ENCODE measurements around the gene ME2. TPM values are rescaled to one million over a fixed set of nuclear protein-coding genes. Genes with fewer than 3 reads are reported as not detected.

The ME2 gene
- 48.0 and 64.6 TPM in 2 replicates for total RNA-seq

DNA sequence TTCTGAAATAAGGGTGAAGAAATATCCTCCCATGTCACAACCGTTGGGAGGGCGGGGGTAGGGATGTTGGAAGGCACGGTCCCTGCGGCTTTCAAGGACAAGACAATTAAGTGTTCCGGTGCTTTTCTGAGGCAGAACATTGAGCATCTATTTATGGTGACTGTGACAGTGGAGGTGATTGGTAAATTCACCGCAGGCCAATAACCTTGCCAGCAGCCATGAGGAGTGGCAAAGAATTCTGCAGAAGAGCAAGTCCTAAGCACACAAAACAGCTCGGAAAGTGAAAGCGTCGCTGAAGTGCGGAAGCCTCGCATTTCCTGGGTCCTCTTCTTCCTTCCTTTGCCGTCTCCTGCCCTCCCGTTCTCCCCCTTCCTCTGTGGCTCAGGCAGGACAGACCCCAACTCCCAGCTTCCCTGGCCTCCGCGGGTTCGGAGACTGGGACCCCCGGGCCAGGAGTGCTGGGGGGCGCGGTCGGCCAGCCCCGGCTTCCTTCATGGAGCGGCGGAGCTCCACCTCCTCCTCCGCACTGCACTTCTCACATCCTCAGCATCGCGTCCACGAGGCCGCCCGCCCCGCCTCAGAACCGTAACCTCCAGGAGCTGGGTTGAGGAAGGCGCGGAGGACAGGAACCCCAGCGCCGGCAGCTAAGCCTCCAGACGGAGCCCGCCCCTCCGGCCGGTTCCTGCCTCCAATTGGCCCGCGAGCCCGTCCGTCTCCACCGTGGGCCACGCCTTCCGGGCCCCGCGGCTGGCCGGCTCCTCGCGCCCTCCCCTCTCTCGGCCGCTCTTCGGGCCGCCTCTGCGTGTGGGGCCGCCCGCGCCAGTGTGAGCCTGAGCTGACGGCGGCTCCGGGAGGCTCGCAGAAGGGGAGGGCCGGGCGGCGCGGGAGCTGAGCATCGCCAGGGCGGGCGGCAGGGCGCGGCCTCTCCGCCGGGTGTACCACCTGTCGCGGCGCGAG is at the start of gene ME2:
Gene ME2 (plus strand): TSS at position 774 of the 957 bp plus-strand sequence. CDS start 16,703 bp downstream, outside the sequence.

DNA sequence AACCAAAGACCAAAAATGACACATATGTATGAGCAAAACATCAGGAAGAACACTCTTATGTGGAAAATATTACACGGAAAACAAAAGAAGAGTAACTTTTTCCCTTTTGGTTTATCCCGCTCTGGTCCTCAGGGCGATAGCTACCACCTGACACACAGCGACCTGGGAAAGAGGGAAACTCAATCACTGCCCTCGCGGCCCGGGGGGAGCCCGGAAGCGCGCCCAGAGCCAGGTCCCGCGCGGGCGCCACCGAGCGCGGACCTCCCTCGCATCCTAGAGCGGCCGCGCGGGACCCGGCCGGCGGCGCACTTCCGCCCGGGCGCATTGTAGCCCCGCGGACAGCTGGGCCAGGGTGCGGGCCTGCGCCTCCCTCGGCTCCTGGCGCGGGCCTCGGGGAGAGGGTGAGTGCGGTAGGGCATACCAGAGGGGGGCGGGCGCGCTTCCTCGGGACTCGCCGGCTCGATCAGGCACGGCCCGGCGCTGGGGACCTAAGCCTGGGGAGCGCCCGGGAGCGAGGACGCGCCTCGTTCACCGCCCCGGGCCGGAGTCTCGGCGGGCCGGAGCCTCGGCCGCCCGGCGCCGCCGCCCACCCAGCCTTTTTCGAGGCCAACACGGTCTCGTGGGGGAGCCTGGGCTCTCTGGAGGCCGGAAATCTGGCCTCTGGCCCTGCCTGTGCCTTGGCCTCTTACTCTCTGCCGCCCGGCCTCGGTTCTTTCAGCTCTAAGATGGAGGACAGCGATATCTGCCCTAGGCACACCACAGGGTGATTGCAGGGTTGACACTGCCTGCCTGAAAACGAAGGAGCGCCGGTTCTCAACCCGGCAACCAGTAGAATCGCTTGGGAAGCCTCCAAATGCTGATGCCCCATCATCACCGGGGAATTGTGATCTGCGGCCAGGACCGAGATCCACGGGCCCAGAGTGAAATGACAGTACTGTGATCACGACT is 89.1 kb downstream of the ME2 start, which contains the start of gene ELAC1:
Gene ELAC1 (plus strand): TSS at position 327 of the 948 bp plus-strand sequence. CDS start 6,365 bp downstream, outside the sequence.

Other genes with a start within 250 kb of the ME2 start
- gene MRO, start 59.1 kb upstream of the ME2 start, total RNA-seq = not detected in 2 replicates
- gene ELAC1, start 88.9 kb downstream of the ME2 start, total RNA-seq = 2.4 and 3.8 TPM in 2 replicates
- gene SMAD4, start 151.1 kb downstream of the ME2 start, total RNA-seq = 45.6 and 50.8 TPM in 2 replicates

All from tracheal epithelial cell (primary cell).